IPS-15b (cell line): ENCODE measurements around the gene ABCB1.

ENCODE experiments used
- H3K27me3 ChIP-seq: one replicate; pipeline ENCODE4 v1.6.1; 2013; ENCODE audit warnings: low read length; ENCODE audit not compliant: control insufficient read depth, insufficient read depth
- H3K36me3 ChIP-seq: one replicate; pipeline ENCODE4 v1.6.1; 2013; ENCODE audit warnings: low read length; ENCODE audit not compliant: control insufficient read depth, insufficient read depth
- H3K4me1 ChIP-seq: one replicate; pipeline ENCODE4 v1.6.1; 2013; ENCODE audit warnings: mild to moderate bottlenecking, low read length; ENCODE audit not compliant: control insufficient read depth, insufficient read depth
- H3K4me3 ChIP-seq: one replicate; pipeline ENCODE4 v1.5.1; 2013; ENCODE audit warnings: low read depth, low read length
- H3K9ac ChIP-seq: one replicate; pipeline ENCODE4 v1.6.1; 2013; ENCODE audit warnings: low read depth, mild to moderate bottlenecking, low read length
- H3K9me3 ChIP-seq: one replicate; pipeline ENCODE4 v1.6.1; 2013; ENCODE audit warnings: mild to moderate bottlenecking, low read length; ENCODE audit not compliant: control insufficient read depth, insufficient read depth

Gene ABCB1

DNA sequence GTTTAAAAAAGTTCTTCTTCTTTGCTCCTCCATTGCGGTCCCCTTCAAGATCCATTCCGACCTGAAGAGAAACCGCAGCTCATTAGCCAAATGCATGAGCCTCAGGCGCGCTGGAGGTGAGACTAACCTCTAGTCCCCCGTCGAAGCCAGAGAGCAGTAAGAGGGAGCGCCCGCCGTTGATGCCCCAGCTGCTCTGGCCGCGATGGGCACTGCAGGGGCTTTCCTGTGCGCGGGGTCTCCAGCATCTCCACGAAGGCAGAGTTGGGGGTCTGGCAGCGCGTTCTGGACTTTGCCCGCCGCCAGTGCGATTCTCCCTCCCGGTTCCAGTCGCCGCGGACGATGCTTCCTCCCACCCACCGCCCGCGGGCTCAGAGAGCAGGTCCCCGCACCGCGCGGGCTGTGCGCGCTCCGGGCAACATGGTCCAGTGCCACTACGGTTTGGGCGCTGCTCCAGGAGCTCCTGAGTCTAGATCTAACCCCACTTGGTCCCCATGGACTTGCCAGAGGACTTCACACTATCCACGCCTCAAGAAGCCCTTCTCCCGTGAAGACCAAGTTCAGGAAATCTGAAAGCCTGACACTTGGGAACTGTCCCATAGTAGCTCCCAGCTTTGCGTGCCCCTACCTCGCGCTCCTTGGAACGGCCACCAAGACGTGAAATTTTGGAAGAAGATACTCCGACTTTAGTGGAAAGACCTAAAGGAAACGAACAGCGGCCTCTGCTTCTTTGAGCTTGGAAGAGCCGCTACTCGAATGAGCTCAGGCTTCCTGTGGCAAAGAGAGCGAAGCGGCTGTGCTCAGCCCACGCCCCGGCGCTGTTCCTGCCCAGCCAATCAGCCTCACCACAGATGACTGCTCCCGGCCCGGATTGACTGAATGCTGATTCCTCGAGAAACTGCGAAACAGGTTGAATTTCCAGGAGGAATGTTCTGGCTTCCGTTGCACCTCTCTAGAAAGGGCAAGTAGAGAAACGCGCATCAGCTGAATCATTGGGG lies at the start of gene ABCB1:
ABCB1 (minus strand) TSS at position 755 of the 995 bp plus-strand sequence; CDS start at position 55, 700 bp downstream.
- H3K9ac ChIP-seq: no peak within 1 kb of the TSS
- peaks cover 40% of the 10 kb centered on the region for H3K27me3 ChIP-seq
- H3K9me3 ChIP-seq: no peaks in the 10 kb centered on the region
- H3K4me1 ChIP-seq: peaks cover 2% of the 10 kb centered on the region
- no peaks in the 10 kb centered on the region for H3K36me3 ChIP-seq
- peak within 1 kb of the TSS; percentile 68 for H3K4me3 ChIP-seq

DNA sequence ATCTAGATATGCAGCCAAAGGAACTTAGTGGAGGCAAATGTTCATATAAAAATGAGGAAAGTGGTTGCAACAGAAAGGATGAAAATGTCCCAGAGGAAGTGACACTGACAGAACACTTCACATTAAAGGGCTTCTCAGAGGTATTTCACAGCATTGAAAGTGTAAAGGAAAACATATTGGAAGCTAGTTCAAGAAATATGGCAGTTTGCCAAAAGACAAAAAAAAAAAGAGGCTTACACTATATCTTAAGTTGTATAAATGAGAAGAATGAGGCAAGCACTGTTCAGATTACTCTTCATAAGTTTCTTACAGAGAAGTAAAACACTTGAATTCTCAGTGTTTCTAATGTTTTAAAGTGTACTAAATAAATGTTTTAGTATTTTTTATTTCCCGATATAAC lies 47.6 kb upstream of the ABCB1 start:
- Histone ChIP-seq H3K36me3 (no peaks in the 10 kb centered on the region), H3K27me3 (no peaks in the 10 kb centered on the region), H3K4me1 (no peaks in the 10 kb centered on the region), H3K9ac (no peak overlapping the region), H3K4me3 (no peak overlapping the region), H3K9me3 (no peaks in the 10 kb centered on the region)

DNA sequence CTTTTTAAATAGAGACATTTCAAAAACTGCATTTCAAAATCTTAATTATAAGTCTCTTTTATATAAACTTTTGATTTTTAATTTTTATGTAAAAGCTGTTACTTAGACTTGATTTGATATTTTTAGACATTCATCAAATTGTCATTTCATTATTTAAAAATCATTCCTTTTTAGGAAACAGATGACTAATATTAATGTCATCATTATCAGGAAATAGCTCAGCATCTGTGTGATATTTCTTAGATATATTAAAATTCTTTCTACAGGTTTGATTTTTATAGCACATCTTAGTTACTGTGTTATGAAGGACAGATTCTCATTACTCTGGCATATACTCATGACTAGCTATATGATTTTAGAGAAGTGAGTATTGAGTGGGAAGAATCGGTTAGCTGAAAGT lies 44.8 kb upstream of the ABCB1 start:
- Histone ChIP-seq H3K4me1 (no peaks in the 10 kb centered on the region), H3K4me3 (no peak overlapping the region), H3K9me3 (no peaks in the 10 kb centered on the region), H3K36me3 (no peaks in the 10 kb centered on the region), H3K9ac (no peak overlapping the region), H3K27me3 (no peaks in the 10 kb centered on the region)

DNA sequence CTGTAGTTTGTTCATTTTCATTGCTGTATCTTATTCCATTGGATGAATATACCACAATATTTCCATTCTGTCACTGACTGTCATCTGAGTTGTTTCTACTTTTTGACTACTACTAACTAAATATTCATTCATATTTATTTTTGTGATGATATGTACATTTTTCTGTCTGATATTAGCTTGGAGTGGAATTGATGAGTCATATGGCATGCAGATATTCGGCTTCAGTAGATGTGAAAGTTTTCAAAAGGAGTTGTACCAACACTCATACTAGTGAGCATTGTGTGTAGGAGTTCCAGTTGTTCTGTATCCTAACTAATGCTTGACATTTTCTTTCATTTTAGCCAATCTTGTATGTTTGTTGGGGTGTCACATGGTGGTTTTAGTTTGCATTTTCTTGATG lies 35.2 kb upstream of the ABCB1 start:
- Histone ChIP-seq H3K9ac (no peak overlapping the region), H3K36me3 (no peaks in the 10 kb centered on the region), H3K4me1 (no peaks in the 10 kb centered on the region), H3K27me3 (no peaks in the 10 kb centered on the region), H3K4me3 (no peak overlapping the region), H3K9me3 (no peaks in the 10 kb centered on the region)

DNA sequence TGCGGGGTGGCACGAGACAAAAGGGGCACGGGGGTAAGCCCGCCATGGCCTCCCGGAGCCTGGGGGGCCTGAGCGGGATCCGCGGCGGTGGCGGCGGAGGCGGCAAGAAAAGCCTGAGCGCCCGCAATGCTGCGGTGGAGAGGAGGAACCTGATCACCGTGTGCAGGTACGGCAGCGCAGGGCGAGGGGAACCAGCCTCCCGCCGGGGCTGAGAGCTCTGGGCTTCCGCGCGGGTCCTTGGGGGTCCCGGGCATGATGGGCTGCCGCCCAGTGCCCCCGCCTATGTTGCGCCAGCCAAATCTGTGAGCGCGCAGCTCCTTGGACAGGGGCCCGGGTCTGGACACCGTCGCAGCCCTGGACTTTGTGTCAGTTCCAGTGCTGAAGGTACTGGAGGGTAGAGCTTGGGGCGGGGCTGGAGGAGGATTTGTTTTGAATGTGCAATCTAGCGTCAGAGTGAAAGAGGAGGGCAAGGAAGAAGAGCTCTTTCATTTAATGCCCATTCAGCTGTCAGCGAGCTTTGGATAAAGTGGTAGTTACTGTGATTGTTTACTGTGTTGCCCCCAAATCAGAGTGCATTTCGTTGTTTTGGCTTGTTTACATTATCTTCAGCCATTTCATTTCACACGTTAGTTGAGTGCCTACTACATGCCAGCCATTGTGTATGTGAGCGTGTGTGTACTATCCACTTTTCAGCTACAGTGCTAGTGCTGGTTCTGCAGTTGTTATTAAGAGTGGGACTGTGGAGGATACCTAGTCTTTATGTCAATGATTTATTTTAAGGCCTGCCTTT lies 28.3 kb upstream of the ABCB1 start:
- Histone ChIP-seq H3K36me3 (no peaks in the 10 kb centered on the region), H3K9me3 (no peaks in the 10 kb centered on the region), H3K9ac (no peak overlapping the region), H3K4me3 (peak overlapping the region; percentile 70), H3K27me3 (peaks cover 23% of the 10 kb centered on the region), H3K4me1 (no peaks in the 10 kb centered on the region)

DNA sequence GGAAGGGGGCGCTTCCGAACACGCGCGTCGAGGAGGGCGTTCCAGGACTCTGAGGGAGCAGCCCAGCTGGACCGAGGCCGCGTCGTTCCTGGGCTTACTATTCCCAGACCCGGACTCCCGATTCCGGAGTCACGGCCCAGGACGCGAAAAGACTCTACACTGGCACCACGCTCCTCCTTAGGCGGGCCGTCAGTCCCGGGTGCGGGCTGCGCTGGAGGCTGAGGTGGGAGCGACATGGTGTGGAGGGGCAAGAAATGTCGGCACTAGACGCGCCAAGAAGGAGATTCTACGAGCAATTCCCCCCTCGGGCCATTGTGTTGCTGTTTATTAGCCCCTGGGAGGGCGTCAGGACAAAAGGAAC lies 26.9 kb upstream of the ABCB1 start:
- H3K9ac ChIP-seq: no peak overlapping the region
- peak overlapping the region; percentile 70 for H3K4me3 ChIP-seq
- no peaks in the 10 kb centered on the region for H3K36me3 ChIP-seq
- no peaks in the 10 kb centered on the region for H3K4me1 ChIP-seq
- peaks cover 23% of the 10 kb centered on the region for H3K27me3 ChIP-seq
- no peaks in the 10 kb centered on the region for H3K9me3 ChIP-seq

DNA sequence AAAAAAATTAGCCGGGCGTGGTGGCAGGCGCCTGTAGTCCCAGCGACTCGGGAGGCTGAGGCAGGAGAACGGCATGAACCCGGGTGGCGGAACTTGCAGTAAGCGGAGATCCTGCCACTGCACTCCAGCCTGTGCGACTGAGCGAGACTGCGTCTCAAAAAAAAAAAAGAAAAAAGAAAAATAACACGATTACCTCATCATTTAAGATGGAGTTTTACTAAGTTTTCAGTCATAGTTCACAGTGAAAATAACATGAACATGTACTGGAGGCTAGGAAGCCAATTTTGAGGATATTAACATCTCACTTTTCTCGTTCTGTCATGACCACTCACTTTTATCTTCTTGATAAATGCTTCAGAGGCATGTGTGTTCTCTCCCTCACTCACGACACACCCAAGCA lies 24.4 kb upstream of the ABCB1 start:
- no peak overlapping the region for H3K9ac ChIP-seq
- no peaks in the 10 kb centered on the region for H3K9me3 ChIP-seq
- H3K4me1 ChIP-seq: no peaks in the 10 kb centered on the region
- H3K36me3 ChIP-seq: no peaks in the 10 kb centered on the region
- H3K4me3 ChIP-seq: no peak overlapping the region
- H3K27me3 ChIP-seq: peaks cover 21% of the 10 kb centered on the region

DNA sequence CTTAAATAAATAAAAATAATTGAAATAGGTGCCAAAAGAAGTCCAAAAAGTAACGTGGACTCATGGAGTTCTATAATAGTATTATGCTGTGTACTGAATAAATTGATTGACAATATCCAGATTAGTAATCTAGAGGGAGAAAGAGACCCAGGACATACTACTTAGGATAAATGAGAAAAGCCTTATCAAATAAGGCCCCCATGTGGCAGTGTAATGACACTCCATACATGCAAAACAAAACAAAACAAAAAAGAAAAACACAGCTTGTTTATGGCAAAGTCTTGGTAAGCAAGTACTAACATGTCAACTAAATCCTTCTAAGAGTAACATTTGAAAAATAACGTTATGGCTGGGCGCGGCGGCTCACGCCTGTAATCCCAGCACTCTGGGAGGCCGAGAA lies 23.9 kb upstream of the ABCB1 start:
- no peak overlapping the region for H3K9ac ChIP-seq
- no peaks in the 10 kb centered on the region for H3K4me1 ChIP-seq
- peaks cover 16% of the 10 kb centered on the region for H3K27me3 ChIP-seq
- H3K4me3 ChIP-seq: no peak overlapping the region
- no peaks in the 10 kb centered on the region for H3K36me3 ChIP-seq
- no peaks in the 10 kb centered on the region for H3K9me3 ChIP-seq

DNA sequence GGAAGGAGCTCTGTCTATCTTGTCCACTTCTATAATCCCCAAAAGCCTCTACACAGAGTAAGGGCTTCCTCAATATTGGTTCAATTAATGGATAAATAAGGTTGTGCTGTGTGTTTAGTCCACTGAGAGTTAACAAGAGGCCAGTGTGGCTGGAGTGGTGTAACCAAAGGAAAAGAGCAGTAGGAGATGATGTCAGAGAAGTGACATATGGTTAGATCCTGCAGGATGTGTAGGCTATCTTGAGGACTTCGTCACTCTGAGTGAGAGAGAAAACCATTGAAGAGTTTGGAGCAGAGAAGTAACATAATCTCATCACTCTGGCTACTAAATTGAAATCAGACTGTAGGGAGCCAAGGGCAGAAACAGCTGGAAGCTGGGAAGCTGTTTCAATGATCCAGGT lies 14.5 kb upstream of the ABCB1 start:
- no peak overlapping the region for H3K9ac ChIP-seq
- H3K9me3 ChIP-seq: no peaks in the 10 kb centered on the region
- no peaks in the 10 kb centered on the region for H3K4me1 ChIP-seq
- H3K27me3 ChIP-seq: no peaks in the 10 kb centered on the region
- no peaks in the 10 kb centered on the region for H3K36me3 ChIP-seq
- no peak overlapping the region for H3K4me3 ChIP-seq

DNA sequence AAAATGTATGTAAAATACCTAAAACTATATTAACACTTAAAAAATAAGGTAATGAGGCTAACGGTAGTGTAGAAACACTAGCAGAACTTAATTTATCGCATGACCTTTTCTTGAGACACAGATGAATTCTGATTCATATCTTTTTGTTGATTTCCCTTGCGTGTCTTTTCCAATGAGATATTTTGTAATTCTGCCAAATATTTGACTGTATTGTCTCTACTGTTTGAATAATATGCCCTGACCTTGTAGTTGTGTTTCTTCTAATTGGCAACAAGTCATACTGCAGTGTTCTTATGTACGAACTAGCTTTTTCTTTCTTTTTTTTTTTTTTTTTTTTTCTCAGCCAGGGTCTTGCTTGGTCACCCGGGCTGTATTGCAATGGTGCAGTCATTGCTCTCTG lies 9.2 kb upstream of the ABCB1 start:
- Histone ChIP-seq H3K36me3 (no peaks in the 10 kb centered on the region), H3K9ac (no peak overlapping the region), H3K4me1 (no peaks in the 10 kb centered on the region), H3K27me3 (no peaks in the 10 kb centered on the region), H3K9me3 (no peaks in the 10 kb centered on the region), H3K4me3 (no peak overlapping the region)

DNA sequence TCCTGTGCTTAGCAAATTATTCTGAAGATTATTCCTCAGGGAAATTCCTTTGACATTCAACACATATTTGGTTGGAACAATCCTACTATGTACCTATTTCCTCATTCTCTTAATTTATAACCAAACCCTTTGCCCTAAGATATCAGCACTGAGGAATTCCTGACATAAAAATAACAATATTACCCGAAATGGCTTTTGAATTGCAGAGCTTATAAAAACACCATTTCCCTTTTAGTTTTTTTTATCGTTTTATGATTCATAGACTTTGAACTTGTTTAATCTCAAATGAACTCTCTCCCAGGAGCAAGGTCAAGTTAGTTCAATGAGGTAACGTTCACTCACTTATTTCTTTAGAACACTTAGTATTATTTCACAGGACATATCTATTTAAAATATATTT lies 7.7 kb upstream of the ABCB1 start:
- no peaks in the 10 kb centered on the region for H3K9me3 ChIP-seq
- no peak overlapping the region for H3K4me3 ChIP-seq
- no peaks in the 10 kb centered on the region for H3K27me3 ChIP-seq
- no peak overlapping the region for H3K9ac ChIP-seq
- H3K36me3 ChIP-seq: no peaks in the 10 kb centered on the region
- H3K4me1 ChIP-seq: no peaks in the 10 kb centered on the region

DNA sequence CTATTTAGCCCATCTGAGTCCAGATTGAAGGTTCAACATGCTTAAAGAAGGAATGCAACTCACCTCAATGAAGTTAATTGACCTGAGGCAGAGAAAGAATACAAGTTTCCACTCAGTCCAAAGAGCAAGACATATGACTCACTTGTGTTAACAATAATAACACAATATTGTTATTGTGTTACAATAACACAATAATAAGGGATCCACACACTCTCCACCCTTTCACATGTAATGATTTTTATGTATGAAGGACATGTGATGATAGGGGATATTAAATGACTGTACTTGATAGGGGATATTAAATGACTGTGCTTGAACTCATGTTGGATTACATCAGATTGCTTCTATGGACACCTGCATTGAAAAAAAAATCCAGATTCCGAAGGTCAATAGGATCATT lies 3.6 kb upstream of the ABCB1 start:
- Histone ChIP-seq H3K27me3 (peaks cover 30% of the 10 kb centered on the region), H3K4me3 (no peak overlapping the region), H3K9me3 (no peaks in the 10 kb centered on the region), H3K36me3 (no peaks in the 10 kb centered on the region), H3K9ac (no peak overlapping the region), H3K4me1 (peaks cover 2% of the 10 kb centered on the region)
